ENCODE data around the gene RTEL1. TPM values are rescaled to one million over a fixed set of nuclear protein-coding genes. Genes with fewer than 3 reads are reported as not detected.

The RTEL1 gene
- total RNA-seq, 2 donors from 2014 or later: 4.8 to 9.2 TPM

DNA sequence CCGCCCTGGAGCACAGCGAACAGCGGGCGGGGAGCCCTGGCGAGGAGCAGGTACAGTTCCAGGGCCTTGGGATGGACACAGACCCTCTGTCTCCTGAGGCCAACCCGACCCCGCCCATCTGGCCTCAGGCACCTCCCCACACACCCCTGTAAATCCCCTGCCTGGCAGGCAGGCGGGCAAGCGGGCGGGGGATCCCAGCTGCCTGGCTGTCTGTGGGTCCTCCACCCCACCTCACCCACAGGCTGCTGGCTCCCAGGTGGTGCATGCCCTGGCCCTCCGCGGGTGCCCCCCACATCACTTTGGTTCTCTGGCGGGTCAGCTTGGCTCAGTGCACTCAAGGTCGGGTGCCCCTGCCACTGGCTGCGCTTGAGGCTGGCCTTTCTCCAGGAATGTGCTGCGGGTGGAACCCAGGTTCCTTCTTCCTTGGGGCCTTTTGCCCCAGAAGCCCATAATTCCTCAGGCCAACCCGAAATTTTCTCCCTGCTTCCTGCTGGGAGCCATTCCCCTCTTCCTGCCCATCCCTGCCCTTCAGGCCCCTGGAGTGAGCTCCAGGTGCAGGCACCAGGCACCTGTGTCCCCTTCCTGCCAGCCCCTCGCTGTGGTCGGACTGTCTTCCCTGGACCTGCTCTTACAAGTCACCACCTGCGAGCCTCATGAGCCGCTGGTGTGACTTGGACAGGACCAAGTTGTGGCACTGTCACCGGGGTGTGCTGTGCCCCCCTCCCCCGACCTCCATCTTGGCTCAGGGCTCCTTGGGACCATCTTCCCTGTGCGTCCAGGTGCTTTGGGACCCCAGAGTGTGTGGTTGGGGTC is 33.0 kb downstream of the RTEL1 start:
- no peaks in the 10 kb centered on the region for H3K9me3 ChIP-seq

GRCh38 chr20:63691711-63692435 is 33.8 kb downstream of the RTEL1 start:
- Histone ChIP-seq H3K27ac (no peak overlapping the region), H3K4me3 (no peak overlapping the region), H3K36me3 (peaks cover 14% of the 10 kb centered on the region), H3K27me3 (no peaks in the 10 kb centered on the region), H3K4me1 (peaks cover 0 to 46% of the 10 kb centered on the region in 2 donors), H3K9me3 (no peaks in the 10 kb centered on the region)
- no peak for DNase-seq (ENCODE audit: low spot score)
- TF ChIP-seq, protein P1, sequence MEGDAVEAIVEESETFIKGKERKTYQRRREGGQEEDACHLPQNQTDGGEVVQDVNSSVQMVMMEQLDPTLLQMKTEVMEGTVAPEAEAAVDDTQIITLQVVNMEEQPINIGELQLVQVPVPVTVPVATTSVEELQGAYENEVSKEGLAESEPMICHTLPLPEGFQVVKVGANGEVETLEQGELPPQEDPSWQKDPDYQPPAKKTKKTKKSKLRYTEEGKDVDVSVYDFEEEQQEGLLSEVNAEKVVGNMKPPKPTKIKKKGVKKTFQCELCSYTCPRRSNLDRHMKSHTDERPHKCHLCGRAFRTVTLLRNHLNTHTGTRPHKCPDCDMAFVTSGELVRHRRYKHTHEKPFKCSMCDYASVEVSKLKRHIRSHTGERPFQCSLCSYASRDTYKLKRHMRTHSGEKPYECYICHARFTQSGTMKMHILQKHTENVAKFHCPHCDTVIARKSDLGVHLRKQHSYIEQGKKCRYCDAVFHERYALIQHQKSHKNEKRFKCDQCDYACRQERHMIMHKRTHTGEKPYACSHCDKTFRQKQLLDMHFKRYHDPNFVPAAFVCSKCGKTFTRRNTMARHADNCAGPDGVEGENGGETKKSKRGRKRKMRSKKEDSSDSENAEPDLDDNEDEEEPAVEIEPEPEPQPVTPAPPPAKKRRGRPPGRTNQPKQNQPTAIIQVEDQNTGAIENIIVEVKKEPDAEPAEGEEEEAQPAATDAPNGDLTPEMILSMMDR (IDR thresholded peaks at IDR 0.05): no peak

More for the DNA sequence above, 33.0 kb downstream of the RTEL1 start:
- TF ChIP-seq, protein P1 (IDR thresholded peaks at IDR 0.05): no peak
- Histone ChIP-seq H3K4me1 (peaks cover 0 to 46% of the 10 kb centered on the region in 2 donors), H3K4me3 (no peak overlapping the region), H3K27ac (no peak overlapping the region), H3K36me3 (peaks cover 14% of the 10 kb centered on the region), H3K27me3 (no peaks in the 10 kb centered on the region)
- no peak for DNase-seq (ENCODE audit: low spot score)

- TF ChIP-seq, protein P1 (IDR thresholded peaks at IDR 0.05): no peak
- no peak for DNase-seq (ENCODE audit: low spot score)
- H3K4me1 ChIP-seq: peaks cover 0 to 46% of the 10 kb centered on the region in 2 donors
- no peaks in the 10 kb centered on the region for H3K9me3 ChIP-seq
- H3K27ac ChIP-seq: no peak overlapping the region
- H3K4me3 ChIP-seq: no peak overlapping the region
- H3K27me3 ChIP-seq: no peaks in the 10 kb centered on the region
- peaks cover 14% of the 10 kb centered on the region for H3K36me3 ChIP-seq
Observed at GRCh38 chr20:63692436-63693082, 34.4 kb downstream of the RTEL1 start.

DNA sequence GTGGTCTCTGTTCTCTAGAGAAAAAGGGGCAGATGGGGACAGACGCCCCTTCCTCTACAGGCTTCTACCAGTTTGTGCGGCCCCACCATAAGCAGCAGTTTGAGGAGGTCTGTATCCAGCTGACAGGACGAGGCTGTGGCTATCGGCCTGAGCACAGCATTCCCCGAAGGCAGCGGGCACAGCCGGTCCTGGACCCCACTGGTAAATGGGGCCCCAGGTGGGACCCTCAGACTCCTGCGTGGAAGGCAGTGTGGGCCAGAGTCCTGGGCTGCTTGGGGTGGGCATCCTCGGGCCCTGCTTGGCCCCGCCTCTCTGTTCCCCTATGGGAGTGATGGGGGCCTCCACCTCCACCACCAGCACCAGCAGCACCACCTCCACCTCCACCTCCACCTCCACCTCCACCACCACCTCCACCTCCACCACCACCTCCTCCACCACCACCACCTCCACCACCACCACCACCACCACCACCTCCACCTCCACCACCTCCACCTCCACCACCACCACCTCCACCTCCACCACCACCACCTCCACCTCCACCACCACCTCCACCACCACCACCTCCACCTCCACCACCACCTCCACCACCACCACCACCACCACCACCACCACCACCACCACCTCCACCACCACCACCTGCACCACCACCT is 35.1 kb downstream of the RTEL1 start:
- TF ChIP-seq, protein P1 (IDR thresholded peaks at IDR 0.05): no peak
- Histone ChIP-seq H3K27me3 (no peaks in the 10 kb centered on the region), H3K9me3 (no peaks in the 10 kb centered on the region), H3K4me3 (no peak overlapping the region), H3K36me3 (peaks cover 14% of the 10 kb centered on the region), H3K27ac (no peak overlapping the region), H3K4me1 (peaks cover 0 to 46% of the 10 kb centered on the region in 2 donors)
- DNase-seq (ENCODE audit: low spot score): no peak

DNA sequence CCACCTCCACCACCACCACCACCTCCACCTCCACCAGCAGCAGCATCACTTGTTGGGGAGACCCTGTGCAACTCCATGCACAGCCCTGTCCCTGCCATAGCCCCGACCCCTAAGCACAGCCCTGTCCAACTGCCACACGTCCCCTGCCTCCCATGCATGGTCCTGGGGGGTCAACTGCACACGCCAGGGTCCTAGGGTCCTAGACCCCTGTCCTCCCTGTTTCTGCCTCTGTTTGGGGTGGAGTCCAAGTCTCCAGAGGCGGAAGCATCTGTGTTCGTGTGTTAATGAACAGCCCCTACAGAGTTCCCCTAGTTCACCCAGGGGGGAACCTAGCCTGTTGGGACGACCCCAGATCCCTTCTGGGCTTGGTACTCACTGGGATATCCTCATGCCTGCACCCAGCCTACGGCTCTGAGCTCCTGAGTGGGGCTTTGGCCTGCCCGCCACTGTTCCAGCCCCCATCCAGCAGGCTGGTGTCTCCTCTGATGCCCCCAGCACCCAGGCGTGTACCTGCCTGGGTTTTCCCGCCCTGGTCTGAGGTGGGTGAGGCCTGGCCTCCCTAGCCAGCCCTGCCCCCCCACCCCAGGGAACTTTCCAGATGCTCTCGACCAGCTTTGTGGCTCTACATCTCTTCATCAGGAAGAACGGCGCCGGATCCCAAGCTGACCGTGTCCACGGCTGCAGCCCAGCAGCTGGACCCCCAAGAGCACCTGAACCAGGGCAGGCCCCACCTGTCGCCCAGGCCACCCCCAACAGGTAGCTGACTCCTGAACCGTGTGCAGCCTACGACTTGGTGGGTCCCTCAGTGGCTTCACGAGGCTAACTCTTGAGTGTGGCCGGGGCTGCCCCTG is 35.8 kb downstream of the RTEL1 start:
- Histone ChIP-seq H3K27me3 (no peaks in the 10 kb centered on the region), H3K9me3 (no peaks in the 10 kb centered on the region), H3K4me1 (peaks cover 0 to 46% of the 10 kb centered on the region in 2 donors), H3K4me3 (no peak overlapping the region), H3K36me3 (peaks cover 14% of the 10 kb centered on the region), H3K27ac (no peak overlapping the region)
- TF ChIP-seq, protein P1 (IDR thresholded peaks at IDR 0.05): no peak
- DNase-seq (ENCODE audit: low spot score): no peak

All from right atrium auricular region (tissue), 2 donors.